ENCODE measurements around the gene RAP1A.

Gene RAP1A

GRCh38 chr1:111619635-111620440, at the start of gene RAP1A:
RAP1A (plus strand) TSS chr1:111619789; CDS start chr1:111691361, 71,572 bp downstream.
- peak; percentile 42 to 78 for DNase-seq

GRCh38 chr1:111569913-111570312, 49.7 kb upstream of the RAP1A start:
- DNase-seq = no peak

GRCh38 chr1:111570781-111571181, 48.8 kb upstream of the RAP1A start:
- DNase-seq = no peak

DNA sequence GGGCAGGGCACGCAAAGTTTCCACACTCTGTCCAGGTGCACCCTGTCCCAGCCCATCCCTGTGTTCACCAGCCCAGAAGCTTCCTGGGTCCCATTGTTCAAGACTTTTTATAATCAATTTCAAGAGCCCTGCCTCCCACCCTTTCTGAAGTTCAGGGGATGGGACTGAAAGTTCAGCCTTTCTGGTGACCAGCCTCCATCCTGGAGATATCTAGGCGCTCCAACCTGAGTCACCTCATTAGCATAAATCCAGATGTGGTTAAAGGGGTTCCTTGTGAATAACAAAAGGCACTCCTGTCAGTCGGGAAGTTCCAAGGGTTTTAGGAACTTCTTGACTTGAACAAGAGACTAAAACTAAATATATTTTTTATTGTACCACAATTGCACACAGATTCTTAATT, 48.4 kb upstream of the RAP1A start:
- no peak for DNase-seq

GRCh38 chr1:111571987-111572386, 47.6 kb upstream of the RAP1A start:
- DNase-seq = no peak

DNA sequence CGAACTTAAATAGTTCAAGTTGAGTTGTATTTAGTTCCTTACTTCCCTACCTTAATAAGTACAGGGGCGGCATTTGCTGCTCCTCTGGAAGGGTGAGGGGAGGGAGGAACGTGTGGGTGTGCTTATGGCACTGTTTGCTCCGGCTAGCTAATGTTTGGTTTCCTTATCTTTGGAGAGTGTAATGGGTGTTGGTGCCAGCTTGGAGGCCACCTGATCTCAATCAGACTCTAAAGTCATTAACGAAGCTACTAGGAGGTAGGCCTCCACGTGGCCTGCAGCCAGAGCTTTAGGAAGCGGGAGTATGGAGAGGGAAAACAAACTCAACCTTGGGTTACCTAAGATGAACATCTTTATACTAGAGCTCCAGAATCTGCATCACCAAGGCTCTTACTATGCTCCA, 43.0 kb upstream of the RAP1A start:
- DNase-seq = no peak

- DNase-seq = no peak
Observed at GRCh38 chr1:111577814-111578213, 41.8 kb upstream of the RAP1A start.

DNA sequence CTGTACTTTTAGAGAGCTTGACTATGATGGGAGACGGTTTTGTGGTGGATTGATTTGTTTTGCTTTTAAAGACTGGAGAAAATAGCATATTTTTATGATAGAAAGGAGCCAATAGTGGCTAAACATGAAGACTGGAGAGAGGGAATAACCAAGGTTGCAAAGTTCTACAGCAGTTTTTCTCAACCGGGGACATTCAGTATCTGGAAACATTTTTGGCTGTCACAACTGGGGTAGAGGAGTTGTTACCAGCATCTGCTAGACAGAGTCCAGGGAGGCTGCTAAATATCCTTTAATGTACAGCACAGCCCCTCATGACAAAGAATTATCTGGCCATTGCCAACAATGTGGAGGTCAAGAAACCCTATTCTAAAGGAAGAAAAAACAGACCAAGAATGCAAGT, 38.4 kb upstream of the RAP1A start:
- DNase-seq = no peak

DNA sequence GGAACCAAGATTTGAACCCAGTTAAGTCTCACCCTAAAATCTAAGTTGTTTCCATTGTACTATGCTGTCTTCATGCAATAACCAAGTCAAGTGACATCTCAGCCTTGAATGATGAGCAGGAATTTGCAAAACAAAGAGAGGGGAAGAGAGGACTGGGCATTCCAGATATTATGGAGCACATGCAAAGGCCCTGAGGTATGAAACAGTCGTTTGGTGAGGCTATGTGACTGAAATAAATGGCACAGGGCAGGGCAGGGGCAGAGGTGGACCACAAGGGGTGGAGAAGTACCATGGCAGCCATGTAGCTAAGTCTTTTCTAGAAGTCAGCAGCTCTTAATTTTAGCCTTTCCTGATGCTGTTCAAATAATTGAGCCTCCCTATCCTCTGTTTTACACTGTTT, 37.6 kb upstream of the RAP1A start:
- DNase-seq = no peak

DNA sequence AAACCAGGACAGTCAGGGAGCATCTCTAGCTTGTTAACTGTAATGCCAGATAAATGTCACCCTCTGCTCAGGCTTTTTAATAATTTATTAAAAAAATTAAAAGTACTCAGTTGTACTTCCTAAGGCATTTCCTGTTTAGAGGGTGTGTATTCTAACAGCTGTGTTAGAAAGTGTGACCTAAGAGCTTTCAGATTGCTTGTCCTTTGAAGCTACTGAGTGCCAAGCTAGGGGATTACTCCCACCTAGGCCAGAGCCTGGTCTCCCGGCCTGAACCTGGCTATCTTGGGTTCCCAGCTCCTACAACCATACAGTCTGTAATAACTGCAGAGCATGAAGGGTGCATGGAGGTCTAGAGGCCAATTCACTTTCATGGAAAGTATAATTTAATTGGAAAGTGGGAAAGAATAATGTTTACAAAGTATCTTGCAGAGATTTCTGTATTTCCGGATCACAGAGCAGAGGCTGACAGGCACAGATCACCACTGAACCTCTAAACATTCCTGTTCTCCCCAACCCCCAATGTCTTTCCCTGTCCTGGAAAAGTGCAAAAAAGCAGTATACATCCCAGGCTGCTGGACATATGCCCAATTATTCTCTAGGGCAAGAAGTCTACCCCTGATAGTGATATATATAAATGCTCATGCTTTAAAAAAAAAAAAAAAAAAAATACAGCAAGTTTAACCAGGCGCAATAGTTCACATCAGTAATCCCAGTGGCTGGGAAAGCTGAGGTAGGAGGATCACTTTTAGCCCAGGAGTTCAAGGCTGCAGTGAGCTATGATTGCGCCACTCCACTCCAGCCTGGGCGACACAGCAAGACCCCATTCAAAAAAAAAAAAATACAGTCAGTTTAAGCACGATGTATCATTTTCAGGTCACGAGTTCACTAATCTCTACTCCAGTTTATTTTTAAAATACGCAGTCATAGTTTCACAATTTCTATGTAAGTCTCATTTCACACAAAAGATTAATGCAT, 36.7 kb upstream of the RAP1A start:
- no peak for DNase-seq

GRCh38 chr1:111585447-111586086, 34.0 kb upstream of the RAP1A start:
- DNase-seq = no peak

DNA sequence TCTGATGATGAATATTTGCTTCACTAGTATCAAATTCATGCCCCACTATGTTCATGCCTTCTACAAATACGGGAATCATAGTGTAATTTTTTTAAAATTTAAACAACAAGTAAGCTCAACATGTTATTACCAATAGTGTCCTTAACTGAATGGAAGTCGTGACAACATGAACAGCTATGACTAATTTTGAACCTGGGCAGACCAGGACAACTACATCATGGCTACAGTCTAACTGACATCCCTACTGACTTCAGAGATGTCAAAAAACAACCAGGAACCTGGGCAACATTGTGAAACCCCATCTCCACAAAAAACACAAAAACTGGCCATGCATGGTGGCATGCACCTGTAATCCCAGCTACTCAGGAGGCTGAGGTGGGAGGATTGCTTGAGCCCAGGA, 33.5 kb upstream of the RAP1A start:
- DNase-seq = no peak

DNA sequence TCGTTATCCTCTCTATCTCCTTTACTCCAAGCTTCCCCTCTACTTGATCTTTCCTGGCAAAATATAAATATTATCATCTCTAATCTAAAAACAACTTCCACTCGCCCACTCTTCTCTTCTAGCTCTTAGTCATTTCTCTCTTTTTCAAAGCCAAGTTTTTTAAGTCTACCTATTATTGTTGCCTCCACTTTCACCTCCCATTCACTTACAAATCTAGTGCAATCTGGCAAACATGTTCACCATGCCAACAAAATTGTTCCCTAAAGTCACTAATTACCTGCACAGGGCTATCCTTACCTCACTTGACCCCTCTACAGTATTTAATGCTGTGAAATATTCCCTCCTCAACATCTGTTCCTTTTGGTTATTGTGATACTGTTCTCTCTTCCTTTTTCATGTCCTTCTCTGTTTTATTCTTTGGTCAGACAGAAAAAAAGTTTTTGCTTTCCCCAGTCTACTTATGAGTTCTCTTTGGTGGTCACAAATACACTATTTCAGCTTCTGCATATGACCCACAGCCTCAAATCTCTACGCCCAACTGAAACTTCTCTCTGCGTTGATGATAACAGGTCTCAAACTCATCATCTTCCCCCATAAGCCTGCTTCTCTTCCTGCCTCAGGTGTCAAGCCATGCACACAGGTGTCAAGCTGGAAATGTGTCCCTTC, 31.9 kb upstream of the RAP1A start:
- DNase-seq = no peak

GRCh38 chr1:111591937-111592336, 27.7 kb upstream of the RAP1A start:
- no peak for DNase-seq

DNA sequence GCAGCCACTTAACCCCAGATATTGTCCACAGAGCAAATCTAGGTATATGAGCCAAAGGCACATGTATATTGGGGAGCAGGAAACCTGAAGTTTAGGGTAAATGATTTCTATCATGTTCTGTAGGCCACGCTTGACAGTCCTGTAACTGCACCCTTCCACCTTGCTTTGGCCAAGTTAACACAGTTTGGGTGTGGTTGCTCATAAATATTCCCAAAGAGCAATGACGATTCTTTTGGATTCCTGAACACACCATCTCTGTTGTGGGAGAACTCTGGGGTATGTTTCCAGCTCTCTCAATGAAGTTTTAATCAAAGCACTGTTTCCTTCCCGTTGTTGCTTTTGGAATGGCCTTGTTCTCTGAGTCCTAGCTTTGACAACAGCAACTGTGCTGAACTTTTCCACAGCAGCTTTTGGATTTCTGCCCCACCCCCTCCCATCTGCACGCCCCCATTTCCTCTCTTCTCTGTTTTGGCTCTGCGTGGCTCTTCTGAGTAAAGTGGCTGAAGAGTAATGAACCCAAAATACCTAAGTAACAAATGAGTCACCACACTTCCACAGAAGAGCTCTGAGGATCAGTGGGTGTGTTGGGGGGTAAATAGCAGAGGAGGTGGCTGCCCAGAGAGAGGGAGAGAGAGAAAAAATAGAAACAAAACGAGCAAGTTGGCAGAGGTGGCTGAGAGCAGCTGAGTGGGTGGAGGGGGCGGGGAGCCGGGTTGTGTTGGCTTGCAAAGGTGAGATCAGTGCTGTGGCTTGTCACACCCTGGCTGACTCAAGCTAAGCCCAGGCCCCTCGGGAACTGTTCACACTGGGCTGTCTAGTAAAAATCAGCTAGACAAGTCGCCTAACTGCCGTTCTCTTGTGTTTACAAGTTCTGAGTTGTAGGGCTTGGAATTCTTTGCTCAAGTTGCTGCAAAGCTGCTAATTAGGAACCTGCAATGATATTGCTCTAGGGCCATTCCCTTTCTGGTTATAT, 26.9 kb upstream of the RAP1A start:
- peak in 1 of 2 experiments; percentile 13 for DNase-seq

DNA sequence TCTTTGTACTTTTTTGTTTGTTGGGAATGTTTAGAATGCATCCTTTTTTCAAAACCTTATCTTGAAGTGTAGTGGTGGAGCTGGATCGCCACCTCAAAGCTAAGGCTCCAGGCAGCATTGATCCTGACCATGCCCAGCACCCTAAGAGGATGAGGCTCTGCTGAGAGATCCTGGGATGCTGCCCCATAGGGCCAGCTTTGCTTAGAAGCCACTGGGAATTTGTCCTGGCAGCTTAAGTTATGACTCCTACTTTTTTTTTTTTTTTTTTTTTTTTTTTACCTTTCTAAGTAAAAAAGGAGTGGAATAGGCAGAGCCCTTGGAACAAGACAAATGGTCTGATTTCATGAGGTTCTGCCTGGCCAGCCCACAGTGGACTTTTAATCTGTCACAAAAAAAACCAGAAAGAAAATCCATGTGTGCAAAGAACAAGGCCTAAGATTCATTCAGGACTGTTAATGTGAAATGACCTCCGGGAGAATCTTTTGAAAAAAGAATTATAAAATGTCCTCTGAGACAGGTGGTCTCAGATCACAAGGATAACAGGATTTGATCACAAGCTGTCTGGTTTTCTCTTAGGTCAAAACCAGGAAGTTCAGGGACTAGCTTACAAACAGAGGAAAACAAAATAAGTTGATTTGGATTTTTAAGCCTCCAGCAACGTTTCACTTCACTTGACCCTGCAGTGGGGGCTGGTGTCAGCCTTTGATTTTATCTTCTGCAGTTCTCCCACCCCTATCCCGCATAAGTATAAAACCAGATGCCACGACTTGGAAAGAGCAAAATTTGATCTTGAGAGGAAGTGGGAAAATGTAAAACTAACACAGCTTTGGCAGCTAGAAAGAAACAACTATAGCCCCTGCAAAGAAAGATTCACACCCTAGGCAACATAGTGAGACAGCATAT, 25.9 kb upstream of the RAP1A start:
- no peak for DNase-seq

- no peak for DNase-seq
Observed at GRCh38 chr1:111594306-111594693, 25.3 kb upstream of the RAP1A start.

GRCh38 chr1:111595807-111596206, 23.8 kb upstream of the RAP1A start:
- DNase-seq = no peak

DNA sequence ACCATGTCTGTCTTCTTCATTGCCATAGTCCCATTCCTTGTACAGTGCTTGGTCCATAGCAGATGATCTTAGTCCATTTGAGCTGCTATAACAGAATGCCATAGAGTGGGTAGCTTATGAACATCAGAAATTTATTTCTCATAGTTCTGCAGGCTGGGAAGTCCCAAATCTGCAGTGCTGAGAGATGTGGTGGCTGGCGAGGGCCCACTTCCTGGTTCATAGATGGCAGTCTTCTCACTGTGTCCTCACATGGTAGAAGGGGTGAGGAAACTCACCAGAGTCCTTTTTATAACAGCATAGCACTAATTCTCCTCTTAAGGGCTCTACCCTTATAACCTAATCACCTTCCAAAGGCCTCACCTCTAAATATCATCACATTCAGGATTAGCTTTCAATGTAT, 23.1 kb upstream of the RAP1A start:
- no peak for DNase-seq

DNA sequence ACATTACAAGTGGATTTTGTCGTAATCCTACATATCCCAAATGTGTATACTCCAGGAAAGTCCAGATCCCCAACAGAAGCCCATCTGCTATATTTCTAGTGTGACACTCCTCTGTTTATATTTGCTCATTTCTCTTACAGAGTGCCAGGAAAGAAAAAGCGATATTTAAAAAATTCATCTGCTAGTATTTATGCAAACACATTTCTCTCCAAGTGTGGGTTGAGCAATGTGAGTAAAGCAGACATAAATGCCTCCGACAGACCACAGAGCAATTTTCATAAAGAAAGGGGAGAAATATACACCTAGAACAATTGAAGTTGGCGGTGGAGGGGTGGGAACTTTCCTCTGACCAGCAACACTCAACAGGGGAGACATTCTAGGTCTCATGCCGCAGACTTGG, 22.2 kb upstream of the RAP1A start:
- no peak for DNase-seq

GRCh38 chr1:111598544-111598943, 21.0 kb upstream of the RAP1A start:
- DNase-seq = no peak

All from SW 1271 (cell line).